Measurements from ENCODE around the gene ADARB2. TPM values are rescaled to one million over a fixed set of nuclear protein-coding genes. Genes with fewer than 3 reads are reported as not detected.

The ADARB2 gene
- total and polyA plus RNA-seq, 3 donors from 2014 or later = 8.5 to 13.0 (median 10.4) TPM

- Histone ChIP-seq H3K36me3 (ENCODE audit: low read depth, missing control alignments) (no peaks in the 10 kb centered on the region), H3K4me1 (no peaks in the 10 kb centered on the region), H3K27me3 (no peaks in the 10 kb centered on the region), H3K4me3 (peak overlapping the region in 1 of 2 donors; percentile 1), H3K27ac (no peak overlapping the region), H3K9me3 (no peaks in the 10 kb centered on the region)
- WGBS, 2 donors = 66 to 75% methylated on average over 3 to 7 of the region's 7 CpGs
- no peak for DNase-seq
- intact Hi-C loops (cut with DNase I; ENCODE audit: low total_unique reads) = no loop called here
- no peak for TF ChIP-seq POLR2A (IDR thresholded peaks at IDR 0.05)
- TF ChIP-seq, protein P1, sequence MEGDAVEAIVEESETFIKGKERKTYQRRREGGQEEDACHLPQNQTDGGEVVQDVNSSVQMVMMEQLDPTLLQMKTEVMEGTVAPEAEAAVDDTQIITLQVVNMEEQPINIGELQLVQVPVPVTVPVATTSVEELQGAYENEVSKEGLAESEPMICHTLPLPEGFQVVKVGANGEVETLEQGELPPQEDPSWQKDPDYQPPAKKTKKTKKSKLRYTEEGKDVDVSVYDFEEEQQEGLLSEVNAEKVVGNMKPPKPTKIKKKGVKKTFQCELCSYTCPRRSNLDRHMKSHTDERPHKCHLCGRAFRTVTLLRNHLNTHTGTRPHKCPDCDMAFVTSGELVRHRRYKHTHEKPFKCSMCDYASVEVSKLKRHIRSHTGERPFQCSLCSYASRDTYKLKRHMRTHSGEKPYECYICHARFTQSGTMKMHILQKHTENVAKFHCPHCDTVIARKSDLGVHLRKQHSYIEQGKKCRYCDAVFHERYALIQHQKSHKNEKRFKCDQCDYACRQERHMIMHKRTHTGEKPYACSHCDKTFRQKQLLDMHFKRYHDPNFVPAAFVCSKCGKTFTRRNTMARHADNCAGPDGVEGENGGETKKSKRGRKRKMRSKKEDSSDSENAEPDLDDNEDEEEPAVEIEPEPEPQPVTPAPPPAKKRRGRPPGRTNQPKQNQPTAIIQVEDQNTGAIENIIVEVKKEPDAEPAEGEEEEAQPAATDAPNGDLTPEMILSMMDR (IDR thresholded peaks at IDR 0.05) = no peak
Observed at GRCh38 chr10:1553951-1554350, 183.4 kb downstream of the ADARB2 start.

- no peaks in the 10 kb centered on the region for H3K27me3 ChIP-seq
- H3K36me3 ChIP-seq (ENCODE audit: low read depth, missing control alignments) = no peaks in the 10 kb centered on the region
- TF ChIP-seq POLR2A (IDR thresholded peaks at IDR 0.05) = no peak
- TF ChIP-seq, protein P1 (IDR thresholded peaks at IDR 0.05) = no peak
- H3K27ac ChIP-seq = no peak overlapping the region
- intact Hi-C loops (cut with DNase I; ENCODE audit: low total_unique reads) = no loop called here
- H3K4me3 ChIP-seq = peak overlapping the region in 1 of 2 donors; percentile 1
- DNase-seq = no peak
- 70 to 78% methylated on average over 30 of the region's 30 CpGs for WGBS, 2 donors
- H3K4me1 ChIP-seq = no peaks in the 10 kb centered on the region
- no peaks in the 10 kb centered on the region for H3K9me3 ChIP-seq
Observed at GRCh38 chr10:1552881-1553670, 184.2 kb downstream of the ADARB2 start.

DNA sequence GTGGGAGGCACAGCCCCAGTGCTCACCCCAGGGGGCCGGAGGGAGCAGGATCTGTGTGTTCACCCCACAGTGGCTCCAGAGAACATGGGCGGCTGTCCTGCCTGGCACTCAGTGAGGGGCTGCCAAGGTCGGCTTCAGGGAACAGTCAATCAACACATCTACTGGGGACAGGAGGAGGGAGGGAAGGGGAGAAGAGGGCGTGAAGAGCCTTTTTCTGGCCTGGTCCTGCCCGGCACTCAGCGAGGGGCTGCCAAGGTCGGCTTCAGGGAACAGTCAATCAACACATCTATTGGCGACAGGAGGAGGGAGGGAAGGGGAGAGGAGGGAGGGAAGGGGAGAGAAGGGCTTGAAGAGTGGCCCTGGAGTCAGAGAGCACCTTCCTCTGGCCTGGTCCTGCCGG, 184.9 kb downstream of the ADARB2 start:
- WGBS, 2 donors = 44 to 58% methylated on average over 9 of the region's 9 CpGs
- intact Hi-C loops (cut with DNase I; ENCODE audit: low total_unique reads) = no loop called here
- Histone ChIP-seq H3K4me1 (no peaks in the 10 kb centered on the region), H3K36me3 (ENCODE audit: low read depth, missing control alignments) (no peaks in the 10 kb centered on the region), H3K27ac (no peak overlapping the region), H3K9me3 (no peaks in the 10 kb centered on the region), H3K4me3 (no peak overlapping the region), H3K27me3 (no peaks in the 10 kb centered on the region)
- no peak for DNase-seq
- TF ChIP-seq, protein P1 (IDR thresholded peaks at IDR 0.05) = no peak
- no peak for TF ChIP-seq POLR2A (IDR thresholded peaks at IDR 0.05)

DNA sequence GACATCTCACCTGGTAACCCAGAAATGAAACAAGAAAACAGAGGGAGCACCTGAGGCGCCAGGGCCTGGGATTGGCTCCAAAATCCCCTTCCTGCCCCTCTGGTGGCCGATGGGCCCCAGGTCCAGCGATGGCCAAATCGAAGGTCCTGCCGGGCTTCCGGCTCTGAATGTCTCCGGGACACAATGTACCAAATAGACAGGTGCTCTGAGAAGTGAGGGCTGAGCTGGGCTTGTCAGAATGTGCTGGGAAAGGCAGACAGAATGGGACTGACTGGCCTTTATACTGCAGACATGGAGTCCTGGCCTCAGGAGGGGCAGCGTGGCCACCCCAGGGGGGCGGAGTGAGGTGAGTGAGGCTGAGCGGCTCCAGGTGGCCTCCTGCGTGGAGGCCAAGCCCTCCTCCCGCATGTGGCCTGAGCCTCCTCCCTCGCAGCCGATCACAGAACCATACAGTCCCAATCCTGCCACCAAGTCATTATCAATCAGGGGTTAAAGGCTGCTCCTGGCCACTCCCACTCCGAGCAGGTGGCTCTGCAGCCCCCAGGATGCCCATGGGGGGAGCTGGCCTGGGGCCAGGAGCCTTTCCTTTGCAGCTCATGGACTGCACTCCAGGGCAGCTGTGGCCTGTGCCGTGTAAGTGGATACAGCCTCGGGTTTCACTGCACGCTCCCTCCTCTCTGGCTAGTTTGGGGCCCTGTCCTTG, 185.5 kb downstream of the ADARB2 start:
- no peaks in the 10 kb centered on the region for H3K36me3 ChIP-seq (ENCODE audit: low read depth, missing control alignments)
- 74 to 78% methylated on average over 10 to 18 of the region's 18 CpGs for WGBS, 2 donors
- H3K4me1 ChIP-seq = no peaks in the 10 kb centered on the region
- no peak for DNase-seq
- no peaks in the 10 kb centered on the region for H3K9me3 ChIP-seq
- no peaks in the 10 kb centered on the region for H3K27me3 ChIP-seq
- no peak for TF ChIP-seq POLR2A (IDR thresholded peaks at IDR 0.05)
- TF ChIP-seq, protein P1 (IDR thresholded peaks at IDR 0.05) = no peak
- H3K27ac ChIP-seq = no peak overlapping the region
- no peak overlapping the region for H3K4me3 ChIP-seq
- intact Hi-C loops (cut with DNase I; ENCODE audit: low total_unique reads) = no loop called here

Data from testis (tissue), 3 donors.